Activated gamma-delta T cell (primary cell): ENCODE results near the gene MRGPRG.
"Not testable (repeated sequence)": the region's sequence is repeated elsewhere in the genome, so short reads cannot be mapped to it uniquely, and the experiment has no call there.

Source experiments
- DNase-seq: peaks from one replicate; lab custom pipeline; 2025; lab: John Stamatoyannopoulos, UW
- total RNA-seq, 2 donors: gene quantifications; one replicate each; lab custom pipeline; 2026; lab: John Stamatoyannopoulos, UW

Gene MRGPRG
- total RNA-seq = 0 to 0.09 reads per million in 2 donors

- DNase-seq = no peak
Measured at GRCh38 chr11:3218483-3219280, at the start of gene MRGPRG. Gene MRGPRG, minus strand, starts transcription at chr11:3218813. Its CDS starts 0 bp downstream, at chr11:3218813.

- DNase-seq = not testable (repeated sequence)
Measured at GRCh38 chr11:3262548-3262947, 43.9 kb upstream of the MRGPRG start.

GRCh38 chr11:3261831-3262230 lies 43.2 kb upstream of the MRGPRG start:
- not testable (repeated sequence) for DNase-seq

GRCh38 chr11:3257509-3257908 lies 38.9 kb upstream of the MRGPRG start:
- not testable (repeated sequence) for DNase-seq

- not testable (repeated sequence) for DNase-seq
Measured at GRCh38 chr11:3255241-3255640, 36.6 kb upstream of the MRGPRG start.

- DNase-seq = not testable (repeated sequence)
Measured at GRCh38 chr11:3254773-3255172, 36.2 kb upstream of the MRGPRG start.

GRCh38 chr11:3245071-3245470 lies 26.5 kb upstream of the MRGPRG start:
- no peak for DNase-seq

- DNase-seq = no peak
Measured at GRCh38 chr11:3243880-3244279, 25.3 kb upstream of the MRGPRG start.

GRCh38 chr11:3237119-3237518 lies 18.5 kb upstream of the MRGPRG start:
- no peak for DNase-seq

- no peak for DNase-seq
Measured at GRCh38 chr11:3234846-3235245, 16.2 kb upstream of the MRGPRG start.

GRCh38 chr11:3232956-3233355 lies 14.3 kb upstream of the MRGPRG start:
- DNase-seq = no peak

- DNase-seq = no peak
Measured at GRCh38 chr11:3231851-3232744, 13.5 kb upstream of the MRGPRG start, which contains the start of gene MRGPRE. Gene MRGPRE, minus strand, starts transcription at chr11:3232417. Its CDS starts 3,618 bp downstream, at chr11:3228799.

- DNase-seq = no peak
Measured at GRCh38 chr11:3231550-3231850, 12.9 kb upstream of the MRGPRG start.

GRCh38 chr11:3230636-3231549 lies 12.3 kb upstream of the MRGPRG start:
- no peak for DNase-seq

GRCh38 chr11:3229673-3230630 lies 11.3 kb upstream of the MRGPRG start:
- no peak for DNase-seq

- no peak for DNase-seq
Measured at GRCh38 chr11:3228445-3228829, 9.8 kb upstream of the MRGPRG start.

- DNase-seq = no peak
Measured at GRCh38 chr11:3227568-3228444, 9.2 kb upstream of the MRGPRG start.

- DNase-seq = no peak
Measured at GRCh38 chr11:3226846-3227567, 8.4 kb upstream of the MRGPRG start.
